Keratinocyte (primary cell): ENCODE measurements around the gene PREP. TPM values are rescaled to one million over a fixed set of nuclear protein-coding genes. Genes with fewer than 3 reads are reported as not detected.
A peak's percentile ranks its signal among the peaks of the same experiment; 100 is the strongest.

ENCODE experiments used
- DNase-seq: peaks from one replicate; pipeline ENCODE4 v3.0.0-alpha.2; 2011; ENCODE audit warnings: low read depth, missing footprints, low spot score
- FAIRE-seq: peaks from 2 replicates; lab custom pipeline; 2011; peaks lifted over from hg19 to GRCh38; lab: Jason Lieb, UNC
- H2AFZ ChIP-seq: 2 replicates; pipeline ENCODE4 v1.6.0; 2012; ENCODE audit warnings: low read length, control low read depth, inconsistent platforms; ENCODE audit not compliant: control insufficient read depth
- H3K27ac ChIP-seq: 2 replicates; pipeline ENCODE4 v1.5.1; 2011; ENCODE audit warnings: low read length; ENCODE audit not compliant: control insufficient read depth, insufficient read depth
- H3K27me3 ChIP-seq: 3 replicates; pipeline ENCODE4 v1.6.0; 2011; ENCODE audit warnings: low read length; ENCODE audit not compliant: control insufficient read depth, insufficient read depth; ENCODE audit errors: extremely low read depth
- H3K36me3 ChIP-seq, 2 experiments: 2 replicates in 1 of 2; 3 replicates in 1 of 2; pipeline ENCODE4 v1.5.1; 2011; ENCODE audit warnings: low read length in 2 of 2, mild to moderate bottlenecking in 1 of 2; ENCODE audit not compliant: control insufficient read depth in 2 of 2, insufficient read depth in 2 of 2; ENCODE audit errors: extremely low read depth in 1 of 2
- H3K4me1 ChIP-seq: 3 replicates; pipeline ENCODE4 v1.5.1; 2011; ENCODE audit warnings: low read length; ENCODE audit not compliant: control insufficient read depth, insufficient read depth; ENCODE audit errors: extremely low read depth
- H3K4me2 ChIP-seq: 3 replicates; pipeline ENCODE4 v1.6.0; 2011; ENCODE audit warnings: low read depth, low read length; ENCODE audit not compliant: control insufficient read depth, insufficient read depth; ENCODE audit errors: extremely low read depth
- H3K4me3 ChIP-seq, 3 experiments: fragments of 200-600 bp in 1 of 3; sonication (generic) in 1 of 3; 2 replicates in 2 of 3; 3 replicates in 1 of 3; pipeline ENCODE4 v1.5.1; 2011 to 2016; ENCODE audit warnings: low read length in 3 of 3, mild to moderate bottlenecking in 3 of 3, control low read depth in 2 of 3, inconsistent platforms in 1 of 3, low read depth in 1 of 3, mixed read lengths in 1 of 3, mixed run types in 1 of 3, moderate library complexity in 1 of 3; ENCODE audit not compliant: control insufficient read depth in 2 of 3, insufficient read depth in 2 of 3; ENCODE audit errors: extremely low read depth in 1 of 3
- H3K79me2 ChIP-seq: 2 replicates; pipeline ENCODE4 v1.6.0; 2012; ENCODE audit warnings: low read length; ENCODE audit not compliant: control insufficient read depth, insufficient read depth
- H3K9ac ChIP-seq: 3 replicates; pipeline ENCODE4 v1.6.0; 2011; ENCODE audit warnings: low read length; ENCODE audit not compliant: control insufficient read depth, insufficient read depth; ENCODE audit errors: extremely low read depth
- H3K9me1 ChIP-seq: 3 replicates; pipeline ENCODE4 v1.6.0; 2011; ENCODE audit warnings: low read length; ENCODE audit not compliant: control insufficient read depth, insufficient read depth; ENCODE audit errors: extremely low read depth
- H3K9me3 ChIP-seq: 2 replicates; pipeline ENCODE4 v1.5.1; 2012; ENCODE audit warnings: low read depth, low read length; ENCODE audit not compliant: control insufficient read depth
- H4K20me1 ChIP-seq: 3 replicates; pipeline ENCODE4 v1.6.0; 2011; ENCODE audit warnings: low read length; ENCODE audit not compliant: control insufficient read depth, insufficient read depth; ENCODE audit errors: extremely low read depth
- CTCF ChIP-seq, 3 experiments: IDR thresholded peaks in 1 of 3; conservative IDR thresholded peaks in 1 of 3; optimal IDR thresholded peaks in 1 of 3; 2 replicates in 2 of 3; 3 replicates in 1 of 3; pipeline versions ENCODE3 to v1.5.1; 2011; ENCODE audit warnings: low read length in 3 of 3, mild to moderate bottlenecking in 3 of 3, moderate library complexity in 2 of 3, control low read depth in 1 of 3, inconsistent platforms in 1 of 3; ENCODE audit not compliant: insufficient read depth in 2 of 3; ENCODE audit errors: extremely low read depth in 1 of 3
- EZH2 ChIP-seq: IDR thresholded peaks from one replicate; pipeline ENCODE4 v1.6.1; 2012; ENCODE audit warnings: inconsistent platforms, mild to moderate bottlenecking, low read length, moderate library complexity
- dilution Hi-C: fragments of 300-500 bp; cut with MboI; formaldehyde crosslinking; loops from one replicate; pipeline ENCODE4 v1.7.0; 2020; ENCODE audit warnings: low sequenced_read_pairs; ENCODE audit not compliant: extremely low pct_ligation_motif_present
- polyA plus RNA-seq, 5 experiments: library from polyadenylated mRNA; depleted of rRNA in 3 of 5; stranded (reverse) in 3 of 5; stranded (forward) in 1 of 5; unstranded in 1 of 5; fragments of >200 nt; gene quantifications; 1 replicate in 1 of 5; 2 replicates in 3 of 5; 3 replicates in 1 of 5; pipeline versions ENCODE4 v1.2.1 to v1.2.3, GENCODE V29; 2011 to 2012; ENCODE audit warnings: missing spikeins in 2 of 5, low read depth in 1 of 5, low replicate concordance in 1 of 5

Gene PREP
- polyA plus RNA-seq, 1 donor (not counting 4 experiments of a cell fraction or from before 2014, with no cell fraction given) = 48.3 TPM

GRCh38 chr6:105320271-105320670, 82.6 kb downstream of the PREP start:
- Histone ChIP-seq H3K79me2 (peaks cover 9% of the 10 kb centered on the region), H3K4me1 (peaks cover 36% of the 10 kb centered on the region), H3K9me1 (no peaks in the 10 kb centered on the region), H2AFZ (no peak overlapping the region), H3K4me3 (no peak overlapping the region), H3K36me3 (peaks cover 11 to 14% of the 10 kb centered on the region in 2 experiments), H3K9ac (no peak overlapping the region), H3K27ac (no peak overlapping the region), H4K20me1 (no peaks in the 10 kb centered on the region), H3K4me2 (no peak overlapping the region), H3K27me3 (no peaks in the 10 kb centered on the region), H3K9me3 (no peaks in the 10 kb centered on the region)
- dilution Hi-C loops = no loop called here
- no peak for TF ChIP-seq EZH2
- no peak for TF ChIP-seq CTCF (optimal IDR thresholded peaks at IDR 0.05 in 1 of 3, IDR thresholded peaks at IDR 0.05 in 1 of 3, conservative IDR thresholded peaks at IDR 0.05 in 1 of 3; ENCODE audit: extremely low read depth in 1 of 3, insufficient read depth in 2 of 3, low read length in 3 of 3)
- DNase-seq (no peak), FAIRE-seq (no peak)

GRCh38 chr6:105319331-105319730, 83.6 kb downstream of the PREP start:
- no peaks in the 10 kb centered on the region for H3K9me1 ChIP-seq
- DNase-seq = peak; percentile 41
- no peaks in the 10 kb centered on the region for H3K27me3 ChIP-seq
- peak overlapping the region; percentile 78 for H3K4me2 ChIP-seq
- peak overlapping the region; percentile 71 for H3K27ac ChIP-seq
- no peak overlapping the region for H3K9ac ChIP-seq
- no peak for FAIRE-seq
- no peaks in the 10 kb centered on the region for H3K9me3 ChIP-seq
- peaks cover 10 to 14% of the 10 kb centered on the region in 2 experiments for H3K36me3 ChIP-seq
- peak overlapping the region in 1 of 3 experiments; percentile 46 for H3K4me3 ChIP-seq
- TF ChIP-seq EZH2 = no peak
- no peak for TF ChIP-seq CTCF (optimal IDR thresholded peaks at IDR 0.05 in 1 of 3, IDR thresholded peaks at IDR 0.05 in 1 of 3, conservative IDR thresholded peaks at IDR 0.05 in 1 of 3; ENCODE audit: extremely low read depth in 1 of 3, insufficient read depth in 2 of 3, low read length in 3 of 3)
- no peak overlapping the region for H2AFZ ChIP-seq
- H3K4me1 ChIP-seq = peaks cover 32% of the 10 kb centered on the region
- H4K20me1 ChIP-seq = no peaks in the 10 kb centered on the region
- peaks cover 7% of the 10 kb centered on the region for H3K79me2 ChIP-seq
- dilution Hi-C loops = no loop called here
